ENCODE measurements around the gene FAM237B. TPM values are rescaled to one million over a fixed set of nuclear protein-coding genes. Genes with fewer than 3 reads are reported as not detected.
"Not testable (repeated sequence)": the region's sequence is repeated elsewhere in the genome, so short reads cannot be mapped to it uniquely, and the experiment has no call there.

FAM237B gene
- total RNA-seq = under 1 TPM in 1 of 4 donors, not detected in 3; 0.09 TPM

GRCh38 chr7:90320801-90321494 lies at the start of gene FAM237B:
Gene FAM237B (minus strand): TSS chr7:90321304. CDS start chr7:90319748, 1,556 bp downstream.
- ATAC-seq (ENCODE audit: low FRiP score) = peak; percentile 65

GRCh38 chr7:90351987-90352386 lies 30.9 kb upstream of the FAM237B start:
- DNase-seq (ENCODE audit: low spot score) (no peak), ATAC-seq (ENCODE audit: low FRiP score) (no peak)
- TF ChIP-seq CTCF (IDR thresholded peaks at IDR 0.05) = no peak

More at GRCh38 chr7:90320801-90321494, at the start of gene FAM237B:
- TF ChIP-seq CTCF (IDR thresholded peaks at IDR 0.05) = no peak
- no peak for DNase-seq (ENCODE audit: low spot score)

GRCh38 chr7:90350032-90350431 lies 28.9 kb upstream of the FAM237B start:
- DNase-seq (ENCODE audit: low spot score); ATAC-seq (ENCODE audit: low FRiP score): not testable (repeated sequence)

GRCh38 chr7:90349305-90349704 lies 28.2 kb upstream of the FAM237B start:
- ATAC-seq (ENCODE audit: low FRiP score) (no peak), DNase-seq (ENCODE audit: low spot score) (no peak)
- TF ChIP-seq CTCF (IDR thresholded peaks at IDR 0.05) = no peak

- ATAC-seq (ENCODE audit: low FRiP score) (no peak), DNase-seq (ENCODE audit: low spot score) (no peak)
- TF ChIP-seq CTCF (IDR thresholded peaks at IDR 0.05) = no peak
Observed at GRCh38 chr7:90347759-90348158, 26.7 kb upstream of the FAM237B start.

- peak; percentile 69 for DNase-seq (ENCODE audit: low spot score)
- peak in 1 of 3 donors; percentile 11 for TF ChIP-seq CTCF (IDR thresholded peaks at IDR 0.05)
- peak; percentile 99 for ATAC-seq (ENCODE audit: low FRiP score)
Observed at GRCh38 chr7:90346336-90347125, 25.4 kb upstream of the FAM237B start, which contains the start of gene GTPBP10. Gene GTPBP10 (plus strand): TSS chr7:90346716. CDS start chr7:90346742, 26 bp downstream.

GRCh38 chr7:90345595-90346335 lies 24.7 kb upstream of the FAM237B start:
- no peak for TF ChIP-seq CTCF (IDR thresholded peaks at IDR 0.05)
- DNase-seq (ENCODE audit: low spot score) (no peak), ATAC-seq (ENCODE audit: low FRiP score) (peak; percentile 56)
